Measurements from ENCODE around the gene CD6. TPM values are rescaled to one million over a fixed set of nuclear protein-coding genes. Genes with fewer than 3 reads are reported as not detected.
A peak's percentile ranks its signal among the peaks of the same experiment; 100 is the strongest.

The CD6 gene
- total RNA-seq, 1 experiment from 2014 or later = not detected

GRCh38 chr11:61041755-61042518, 70.5 kb downstream of the CD6 start:
- DNase-seq (ENCODE audit: low spot score) = no peak
- in situ Hi-C loops (cut with HindIII; ENCODE audit: low sequenced_read_pairs) = no loop called here

GRCh38 chr11:61042537-61042936, 71.1 kb downstream of the CD6 start:
- in situ Hi-C loops (cut with HindIII; ENCODE audit: low sequenced_read_pairs) = no loop called here
- DNase-seq (ENCODE audit: low spot score) = no peak

GRCh38 chr11:61042961-61043540, 71.6 kb downstream of the CD6 start:
- in situ Hi-C loops (cut with HindIII; ENCODE audit: low sequenced_read_pairs) = no loop called here
- DNase-seq (ENCODE audit: low spot score) = no peak

- no peak for DNase-seq (ENCODE audit: low spot score)
- in situ Hi-C loops (cut with HindIII; ENCODE audit: low sequenced_read_pairs) = no loop called here
Observed at GRCh38 chr11:61045271-61045670, 73.8 kb downstream of the CD6 start.

GRCh38 chr11:61046833-61047232, 75.4 kb downstream of the CD6 start:
- in situ Hi-C loops (cut with HindIII; ENCODE audit: low sequenced_read_pairs) = no loop called here

GRCh38 chr11:61048368-61049062, 77.0 kb downstream of the CD6 start:
- no peak for DNase-seq (ENCODE audit: low spot score)

More at GRCh38 chr11:61046833-61047232, 75.4 kb downstream of the CD6 start:
- peak; percentile 43 for DNase-seq (ENCODE audit: low spot score)

GRCh38 chr11:61049063-61049377, 77.5 kb downstream of the CD6 start:
- DNase-seq (ENCODE audit: low spot score) = no peak
- in situ Hi-C loops (cut with HindIII; ENCODE audit: low sequenced_read_pairs) = no loop called here

More at GRCh38 chr11:61048368-61049062, 77.0 kb downstream of the CD6 start:
- in situ Hi-C loops (cut with HindIII; ENCODE audit: low sequenced_read_pairs) = no loop called here

- no peak for DNase-seq (ENCODE audit: low spot score)
- in situ Hi-C loops (cut with HindIII; ENCODE audit: low sequenced_read_pairs) = no loop called here
Observed at GRCh38 chr11:61049859-61050258, 78.4 kb downstream of the CD6 start.

- DNase-seq (ENCODE audit: low spot score) = no peak
- in situ Hi-C loops (cut with HindIII; ENCODE audit: low sequenced_read_pairs) = no loop called here
Observed at GRCh38 chr11:61052182-61052972, 80.9 kb downstream of the CD6 start.

GRCh38 chr11:61053191-61053590, 81.7 kb downstream of the CD6 start:
- in situ Hi-C loops (cut with HindIII; ENCODE audit: low sequenced_read_pairs) = no loop called here

GRCh38 chr11:61054513-61054912, 83.0 kb downstream of the CD6 start:
- in situ Hi-C loops (cut with HindIII; ENCODE audit: low sequenced_read_pairs) = no loop called here

More at GRCh38 chr11:61053191-61053590, 81.7 kb downstream of the CD6 start:
- no peak for DNase-seq (ENCODE audit: low spot score)

GRCh38 chr11:61054927-61055562, 83.6 kb downstream of the CD6 start:
- in situ Hi-C loops (cut with HindIII; ENCODE audit: low sequenced_read_pairs) = no loop called here
- no peak for DNase-seq (ENCODE audit: low spot score)

More at GRCh38 chr11:61054513-61054912, 83.0 kb downstream of the CD6 start:
- DNase-seq (ENCODE audit: low spot score) = no peak

- in situ Hi-C loops (cut with HindIII; ENCODE audit: low sequenced_read_pairs) = no loop called here
- no peak for DNase-seq (ENCODE audit: low spot score)
Observed at GRCh38 chr11:61055776-61056175, 84.3 kb downstream of the CD6 start.

- in situ Hi-C loops (cut with HindIII; ENCODE audit: low sequenced_read_pairs) = no loop called here
- no peak for DNase-seq (ENCODE audit: low spot score)
Observed at GRCh38 chr11:61056571-61056970, 85.1 kb downstream of the CD6 start.

- in situ Hi-C loops (cut with HindIII; ENCODE audit: low sequenced_read_pairs) = no loop called here
- DNase-seq (ENCODE audit: low spot score) = no peak
Observed at GRCh38 chr11:61056981-61057380, 85.5 kb downstream of the CD6 start.

GRCh38 chr11:61057615-61058014, 86.1 kb downstream of the CD6 start:
- DNase-seq (ENCODE audit: low spot score) = no peak
- in situ Hi-C loops (cut with HindIII; ENCODE audit: low sequenced_read_pairs) = no loop called here

- no peak for DNase-seq (ENCODE audit: low spot score)
- in situ Hi-C loops (cut with HindIII; ENCODE audit: low sequenced_read_pairs) = no loop called here
Observed at GRCh38 chr11:61058583-61059259, 87.2 kb downstream of the CD6 start.

GRCh38 chr11:61059260-61059752, 87.8 kb downstream of the CD6 start:
- in situ Hi-C loops (cut with HindIII; ENCODE audit: low sequenced_read_pairs) = no loop called here
- DNase-seq (ENCODE audit: low spot score) = no peak

Data from G401 (cell line).